ENCODE results near the gene ATP8B3.
"Not testable (repeated sequence)": the region's sequence is repeated elsewhere in the genome, so short reads cannot be mapped to it uniquely, and the experiment has no call there.

ATP8B3 gene

GRCh38 chr19:1814833-1815604 is 2.9 kb upstream of the ATP8B3 start:
- no peak for DNase-seq

GRCh38 chr19:1814391-1814790 is 2.3 kb upstream of the ATP8B3 start:
- no peak for DNase-seq

- DNase-seq: no peak
These were observed 1.4 kb upstream of the ATP8B3 start for GRCh38 chr19:1813192-1814182.

- DNase-seq: peak; percentile 48
These were observed 533 bp upstream of the ATP8B3 start for GRCh38 chr19:1812426-1813191.

GRCh38 chr19:1811472-1811894 is 593 bp downstream of the ATP8B3 start:
- no peak for DNase-seq

GRCh38 chr19:1810439-1811160 is 1.5 kb downstream of the ATP8B3 start:
- no peak for DNase-seq

GRCh38 chr19:1809678-1810077 is 2.4 kb downstream of the ATP8B3 start:
- DNase-seq: no peak

- no peak for DNase-seq
These were observed 3.7 kb downstream of the ATP8B3 start for GRCh38 chr19:1808395-1808731.

- DNase-seq: no peak
These were observed 4.2 kb downstream of the ATP8B3 start for GRCh38 chr19:1807695-1808394.

GRCh38 chr19:1807030-1807694 is 4.9 kb downstream of the ATP8B3 start:
- no peak for DNase-seq

GRCh38 chr19:1806184-1807029 is 5.7 kb downstream of the ATP8B3 start:
- no peak for DNase-seq

- no peak for DNase-seq
These were observed 6.5 kb downstream of the ATP8B3 start for GRCh38 chr19:1805401-1806183.

GRCh38 chr19:1804858-1805257 is 7.2 kb downstream of the ATP8B3 start:
- DNase-seq: no peak

- DNase-seq: peak; percentile 36
These were observed 12.3 kb downstream of the ATP8B3 start for GRCh38 chr19:1799695-1800342.

- not testable (repeated sequence) for DNase-seq
These were observed 14.8 kb downstream of the ATP8B3 start for GRCh38 chr19:1797313-1797712.

- DNase-seq: no peak
These were observed 15.5 kb downstream of the ATP8B3 start for GRCh38 chr19:1796395-1797142.

GRCh38 chr19:1794424-1795172 is 17.5 kb downstream of the ATP8B3 start:
- DNase-seq: no peak

Data from NCI-H1092 treated with DMSO at 0.1 percent for 48 hours (cell line).